Tibial nerve (tissue), 4 donors: ENCODE data around the gene EYS. TPM values are rescaled to one million over a fixed set of nuclear protein-coding genes. Genes with fewer than 3 reads are reported as not detected.

Experiments
- DNase-seq, 2 donors: peaks; one replicate each; pipeline ENCODE4 v3.0.0-alpha.2; 2019; ENCODE audit warnings: low spot score in 2 of 2
- H3K27ac ChIP-seq, 4 donors: fragments of 200-600 bp; sonication (generic) in 3 of 4; one replicate each; pipeline ENCODE4 v1.5.1; 2017 to 2019; ENCODE audit warnings: mild to moderate bottlenecking in 1 of 4
- H3K27me3 ChIP-seq, 2 donors: fragments of 200-600 bp; sonication (generic) in 1 of 2; one replicate each; pipeline versions ENCODE4 v1.5.1 to v1.6.0; 2017 to 2019
- H3K36me3 ChIP-seq, 3 donors: fragments of 200-600 bp; sonication (generic); one replicate each; pipeline ENCODE4 v1.5.1; 2018 to 2019
- H3K4me1 ChIP-seq, 4 donors: fragments of 200-600 bp; sonication (generic) in 3 of 4; one replicate each; pipeline ENCODE4 v1.5.1; 2017 to 2019
- H3K4me3 ChIP-seq, 4 donors: fragments of 200-600 bp; sonication (generic) in 3 of 4; one replicate each; pipeline ENCODE4 v1.5.1; 2017 to 2019; ENCODE audit warnings: mild to moderate bottlenecking in 1 of 4, moderate library complexity in 1 of 4
- H3K9me3 ChIP-seq, 4 donors: fragments of 200-600 bp; sonication (generic) in 3 of 4; one replicate each; pipeline ENCODE4 v1.5.1; 2017 to 2019
- CTCF ChIP-seq, 5 experiments: fragments of 200-600 bp in 3 of 5; fragments of 450-650 bp in 2 of 5; sonication (generic) in 3 of 5; IDR thresholded peaks; one replicate each; pipeline ENCODE4 v1.5.1; 2016 to 2019; ENCODE audit warnings: antibody characterized with exemption in 5 of 5, mild to moderate bottlenecking in 3 of 5, moderate library complexity in 2 of 5
- EP300 ChIP-seq, 2 donors: sonication (generic); formaldehyde crosslinking; IDR thresholded peaks; one replicate each; pipeline ENCODE4 v1.6.1; 2017; ENCODE audit warnings: antibody characterized with exemption in 2 of 2, mild to moderate bottlenecking in 1 of 2
- POLR2A ChIP-seq, 2 donors: fragments of 450-650 bp; IDR thresholded peaks; one replicate each; pipeline ENCODE4 v1.6.1; 2017; ENCODE audit warnings: antibody characterized with exemption in 2 of 2, mild to moderate bottlenecking in 2 of 2, moderate library complexity in 2 of 2
- WGBS, 2 donors: methylation state at CpG; one replicate each; pipeline ENCODE4 v1.1.5; 2018; 5-methylcytosine and 5-hydroxymethylcytosine counted together
- total RNA-seq, 4 donors: library from RNA; depleted of rRNA; stranded (reverse); fragments of >200 nt; gene quantifications; one replicate each; pipeline ENCODE4 v1.1.0, GENCODE V29; 2016

EYS gene
- total RNA-seq, 4 donors from 2014 or later = under 0.01 to 4.5 (median 0.39) TPM; not detected in 1

GRCh38 chr6:65259059-65259458, 448.0 kb downstream of the EYS start:
- H3K9me3 ChIP-seq = no peaks in the 10 kb centered on the region
- H3K27ac ChIP-seq = no peak overlapping the region
- TF ChIP-seq POLR2A (IDR thresholded peaks at IDR 0.05) (no peak), EP300 (IDR thresholded peaks at IDR 0.05) (no peak), CTCF (IDR thresholded peaks at IDR 0.05) (no peak)
- WGBS, 2 donors = 84 to 89% methylated on average over 1 of the region's 1 CpG
- no peaks in the 10 kb centered on the region for H3K4me1 ChIP-seq
- H3K4me3 ChIP-seq = no peak overlapping the region
- H3K27me3 ChIP-seq = no peaks in the 10 kb centered on the region
- DNase-seq = no peak
- H3K36me3 ChIP-seq = no peaks in the 10 kb centered on the region

- H3K4me1 ChIP-seq = no peaks in the 10 kb centered on the region
- no peaks in the 10 kb centered on the region for H3K9me3 ChIP-seq
- 51 to 55% methylated on average over 1 of the region's 1 CpG for WGBS, 2 donors
- DNase-seq = no peak
- H3K36me3 ChIP-seq = no peaks in the 10 kb centered on the region
- H3K4me3 ChIP-seq = no peak overlapping the region
- H3K27me3 ChIP-seq = no peaks in the 10 kb centered on the region
- H3K27ac ChIP-seq = no peak overlapping the region
- no peak for TF ChIP-seq CTCF (IDR thresholded peaks at IDR 0.05)
- no peak for TF ChIP-seq EP300 (IDR thresholded peaks at IDR 0.05)
- TF ChIP-seq POLR2A (IDR thresholded peaks at IDR 0.05) = no peak
Measured at GRCh38 chr6:65253041-65253440, 454.0 kb downstream of the EYS start.

DNA sequence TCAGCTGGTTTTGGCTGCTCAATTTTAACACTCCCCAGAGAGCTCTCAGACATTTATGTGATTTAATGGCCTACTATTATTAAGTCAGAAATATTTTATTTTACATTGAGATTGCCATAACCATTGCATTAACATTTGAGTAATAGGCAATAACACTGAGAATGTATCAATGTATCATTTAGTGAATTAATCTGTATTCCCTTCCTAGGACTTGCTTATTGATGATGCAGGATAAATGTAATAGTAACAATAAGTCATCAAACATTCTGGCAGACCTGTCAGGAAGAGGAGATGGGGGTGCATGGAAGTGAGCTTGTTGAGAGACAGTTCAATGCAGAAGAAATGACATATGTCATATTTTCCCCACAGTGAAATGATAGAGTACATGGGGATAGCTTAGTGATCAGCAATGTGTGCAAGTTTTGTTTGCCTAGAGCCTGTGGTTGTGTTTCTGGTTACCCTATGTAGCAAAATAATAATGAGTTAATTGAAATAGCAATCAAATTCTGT, 458.9 kb downstream of the EYS start:
- DNase-seq = no peak
- no peaks in the 10 kb centered on the region for H3K9me3 ChIP-seq
- TF ChIP-seq POLR2A (IDR thresholded peaks at IDR 0.05) (no peak), EP300 (IDR thresholded peaks at IDR 0.05) (no peak), CTCF (IDR thresholded peaks at IDR 0.05) (no peak)

GRCh38 chr6:65231616-65232015, 475.4 kb downstream of the EYS start:
- Histone ChIP-seq H3K27me3 (no peaks in the 10 kb centered on the region), H3K4me1 (no peaks in the 10 kb centered on the region), H3K36me3 (no peaks in the 10 kb centered on the region), H3K4me3 (no peak overlapping the region), H3K27ac (no peak overlapping the region), H3K9me3 (no peaks in the 10 kb centered on the region)
- 36 to 50% methylated on average over 1 of the region's 1 CpG for WGBS, 2 donors
- no peak for DNase-seq
- TF ChIP-seq EP300 (IDR thresholded peaks at IDR 0.05) (no peak), POLR2A (IDR thresholded peaks at IDR 0.05) (no peak), CTCF (IDR thresholded peaks at IDR 0.05) (no peak)

More for the DNA sequence above, 458.9 kb downstream of the EYS start:
- H3K27me3 ChIP-seq = no peaks in the 10 kb centered on the region
- no peak overlapping the region for H3K27ac ChIP-seq
- no peaks in the 10 kb centered on the region for H3K4me1 ChIP-seq
- no peaks in the 10 kb centered on the region for H3K36me3 ChIP-seq
- H3K4me3 ChIP-seq = no peak overlapping the region

DNA sequence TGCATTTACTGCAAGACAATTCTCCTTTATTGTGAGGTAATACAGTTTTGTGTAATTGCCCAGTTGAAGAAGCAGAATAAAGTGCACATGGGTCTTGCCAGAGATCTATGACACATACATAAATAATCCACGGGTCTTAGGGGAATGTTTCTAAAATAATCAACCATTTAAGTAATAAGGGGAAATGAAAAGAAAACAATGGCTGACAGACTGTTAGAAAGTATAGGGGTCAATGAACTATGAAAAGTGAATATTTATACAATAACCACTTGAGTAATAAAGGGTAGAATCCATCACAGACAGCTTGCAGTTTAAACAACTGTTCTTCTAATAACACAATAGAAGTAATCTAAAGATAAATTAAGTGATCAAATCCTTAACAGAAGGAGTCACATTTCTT, 477.2 kb downstream of the EYS start:
- H3K4me3 ChIP-seq = no peak overlapping the region
- WGBS, 2 donors = 4 to 6% methylated on average over 1 of the region's 1 CpG
- no peaks in the 10 kb centered on the region for H3K27me3 ChIP-seq
- TF ChIP-seq EP300 (IDR thresholded peaks at IDR 0.05) (no peak), CTCF (IDR thresholded peaks at IDR 0.05) (no peak), POLR2A (IDR thresholded peaks at IDR 0.05) (no peak)
- H3K36me3 ChIP-seq = no peaks in the 10 kb centered on the region
- H3K9me3 ChIP-seq = no peaks in the 10 kb centered on the region
- H3K4me1 ChIP-seq = no peaks in the 10 kb centered on the region
- H3K27ac ChIP-seq = no peak overlapping the region
- no peak for DNase-seq
